ENCODE results near the gene ZDHHC23. TPM values are rescaled to one million over a fixed set of nuclear protein-coding genes. Genes with fewer than 3 reads are reported as not detected.

The ZDHHC23 gene
- total RNA-seq, 1 donor from 2014 or later = 1.6 TPM

- Mint-ChIP-seq H3K27ac (ENCODE audit: unreplicated experiment) (no peak overlapping the region), H3K36me3 (ENCODE audit: unreplicated experiment) (no peaks in the 10 kb centered on the region), H3K27me3 (ENCODE audit: unreplicated experiment) (no peaks in the 10 kb centered on the region), H3K9me3 (ENCODE audit: unreplicated experiment) (no peaks in the 10 kb centered on the region), H3K4me1 (ENCODE audit: low read depth, unreplicated experiment) (no peaks in the 10 kb centered on the region), H3K4me3 (ENCODE audit: unreplicated experiment) (no peak overlapping the region)
- DNase-seq = no peak
- TF ChIP-seq, protein P1, sequence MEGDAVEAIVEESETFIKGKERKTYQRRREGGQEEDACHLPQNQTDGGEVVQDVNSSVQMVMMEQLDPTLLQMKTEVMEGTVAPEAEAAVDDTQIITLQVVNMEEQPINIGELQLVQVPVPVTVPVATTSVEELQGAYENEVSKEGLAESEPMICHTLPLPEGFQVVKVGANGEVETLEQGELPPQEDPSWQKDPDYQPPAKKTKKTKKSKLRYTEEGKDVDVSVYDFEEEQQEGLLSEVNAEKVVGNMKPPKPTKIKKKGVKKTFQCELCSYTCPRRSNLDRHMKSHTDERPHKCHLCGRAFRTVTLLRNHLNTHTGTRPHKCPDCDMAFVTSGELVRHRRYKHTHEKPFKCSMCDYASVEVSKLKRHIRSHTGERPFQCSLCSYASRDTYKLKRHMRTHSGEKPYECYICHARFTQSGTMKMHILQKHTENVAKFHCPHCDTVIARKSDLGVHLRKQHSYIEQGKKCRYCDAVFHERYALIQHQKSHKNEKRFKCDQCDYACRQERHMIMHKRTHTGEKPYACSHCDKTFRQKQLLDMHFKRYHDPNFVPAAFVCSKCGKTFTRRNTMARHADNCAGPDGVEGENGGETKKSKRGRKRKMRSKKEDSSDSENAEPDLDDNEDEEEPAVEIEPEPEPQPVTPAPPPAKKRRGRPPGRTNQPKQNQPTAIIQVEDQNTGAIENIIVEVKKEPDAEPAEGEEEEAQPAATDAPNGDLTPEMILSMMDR (IDR thresholded peaks at IDR 0.05; ENCODE audit: partially characterized antibody, unreplicated experiment) = peak; percentile 59
Measured at GRCh38 chr3:113912552-113913236, 35.1 kb upstream of the ZDHHC23 start.

DNA sequence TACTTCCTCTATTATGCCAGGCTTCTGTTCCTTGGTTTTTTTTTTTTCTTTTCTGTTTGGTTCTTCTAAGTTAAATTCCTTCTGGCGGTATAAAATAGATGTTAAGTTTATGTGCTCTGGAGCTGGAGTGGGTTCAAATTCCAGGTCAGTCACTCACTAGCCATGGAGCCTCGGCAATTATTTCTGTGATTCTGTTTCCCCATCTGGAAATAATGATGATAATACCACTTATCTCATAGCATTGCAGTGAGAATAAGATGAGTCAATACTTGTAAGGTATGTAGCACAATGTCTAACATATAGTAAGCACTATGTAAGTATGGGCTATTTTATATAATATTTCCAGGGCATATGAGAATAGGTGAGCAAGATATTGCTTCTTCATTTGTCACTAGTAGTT lies 33.2 kb upstream of the ZDHHC23 start:
- Mint-ChIP-seq H3K9me3 (ENCODE audit: unreplicated experiment) (no peaks in the 10 kb centered on the region), H3K36me3 (ENCODE audit: unreplicated experiment) (no peaks in the 10 kb centered on the region), H3K27me3 (ENCODE audit: unreplicated experiment) (no peaks in the 10 kb centered on the region), H3K27ac (ENCODE audit: unreplicated experiment) (no peak overlapping the region), H3K4me1 (ENCODE audit: low read depth, unreplicated experiment) (no peaks in the 10 kb centered on the region), H3K4me3 (ENCODE audit: unreplicated experiment) (no peak overlapping the region)
- TF ChIP-seq, protein P1 (IDR thresholded peaks at IDR 0.05; ENCODE audit: partially characterized antibody, unreplicated experiment) = no peak
- DNase-seq = no peak

DNA sequence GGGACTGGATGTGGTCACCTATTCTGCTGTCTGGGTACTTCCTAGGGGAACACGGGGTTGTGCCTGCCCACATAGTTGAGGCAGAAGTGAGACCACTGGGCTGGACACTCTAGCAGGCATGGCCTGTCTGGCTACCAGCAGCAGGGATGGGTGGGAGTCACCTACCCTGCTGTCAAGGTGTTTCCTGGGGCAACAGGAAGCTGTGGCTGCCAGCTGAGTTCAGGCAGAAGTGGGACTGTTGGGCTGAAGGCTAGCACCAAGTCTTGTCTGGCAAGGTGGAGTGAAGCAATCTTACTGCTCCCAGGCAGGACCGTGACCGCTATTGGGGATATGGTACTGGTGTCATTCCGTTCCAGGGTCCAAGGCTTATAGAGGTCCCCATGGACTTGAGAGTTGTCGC lies 20.3 kb upstream of the ZDHHC23 start:
- Mint-ChIP-seq H3K27ac (ENCODE audit: unreplicated experiment) (no peak overlapping the region), H3K27me3 (ENCODE audit: unreplicated experiment) (peaks cover 4% of the 10 kb centered on the region), H3K36me3 (ENCODE audit: unreplicated experiment) (no peaks in the 10 kb centered on the region), H3K4me3 (ENCODE audit: unreplicated experiment) (no peak overlapping the region), H3K4me1 (ENCODE audit: low read depth, unreplicated experiment) (no peaks in the 10 kb centered on the region), H3K9me3 (ENCODE audit: unreplicated experiment) (peaks cover 3% of the 10 kb centered on the region)
- DNase-seq = no peak
- TF ChIP-seq, protein P1 (IDR thresholded peaks at IDR 0.05; ENCODE audit: partially characterized antibody, unreplicated experiment) = no peak

- no peak overlapping the region for H3K27ac Mint-ChIP-seq (ENCODE audit: unreplicated experiment)
- H3K36me3 Mint-ChIP-seq (ENCODE audit: unreplicated experiment) = no peaks in the 10 kb centered on the region
- peaks cover 6% of the 10 kb centered on the region for H3K27me3 Mint-ChIP-seq (ENCODE audit: unreplicated experiment)
- peaks cover 2% of the 10 kb centered on the region for H3K4me1 Mint-ChIP-seq (ENCODE audit: low read depth, unreplicated experiment)
- H3K9me3 Mint-ChIP-seq (ENCODE audit: unreplicated experiment) = peaks cover 3% of the 10 kb centered on the region
- peak overlapping the region; percentile 82 for H3K4me3 Mint-ChIP-seq (ENCODE audit: unreplicated experiment)
- TF ChIP-seq, protein P1 (IDR thresholded peaks at IDR 0.05; ENCODE audit: partially characterized antibody, unreplicated experiment) = no peak
- no peak for DNase-seq
Measured at GRCh38 chr3:113946831-113947230, 982 bp upstream of the ZDHHC23 start.
